Stimulated activated CD8-positive, alpha-beta memory T cell treated with anti-CD3 and anti-CD28 coated beads, Interleukin-7, amount 100 ng/mL, for 1 hour (primary cell): Measurements from ENCODE around the gene JAG1.

Experiments used
- DNase-seq, 2 donors: peaks; one replicate each; pipeline ENCODE4 v3.0.0-alpha.2; 2020; ENCODE audit warnings: low read depth in 2 of 2

JAG1 gene

DNA sequence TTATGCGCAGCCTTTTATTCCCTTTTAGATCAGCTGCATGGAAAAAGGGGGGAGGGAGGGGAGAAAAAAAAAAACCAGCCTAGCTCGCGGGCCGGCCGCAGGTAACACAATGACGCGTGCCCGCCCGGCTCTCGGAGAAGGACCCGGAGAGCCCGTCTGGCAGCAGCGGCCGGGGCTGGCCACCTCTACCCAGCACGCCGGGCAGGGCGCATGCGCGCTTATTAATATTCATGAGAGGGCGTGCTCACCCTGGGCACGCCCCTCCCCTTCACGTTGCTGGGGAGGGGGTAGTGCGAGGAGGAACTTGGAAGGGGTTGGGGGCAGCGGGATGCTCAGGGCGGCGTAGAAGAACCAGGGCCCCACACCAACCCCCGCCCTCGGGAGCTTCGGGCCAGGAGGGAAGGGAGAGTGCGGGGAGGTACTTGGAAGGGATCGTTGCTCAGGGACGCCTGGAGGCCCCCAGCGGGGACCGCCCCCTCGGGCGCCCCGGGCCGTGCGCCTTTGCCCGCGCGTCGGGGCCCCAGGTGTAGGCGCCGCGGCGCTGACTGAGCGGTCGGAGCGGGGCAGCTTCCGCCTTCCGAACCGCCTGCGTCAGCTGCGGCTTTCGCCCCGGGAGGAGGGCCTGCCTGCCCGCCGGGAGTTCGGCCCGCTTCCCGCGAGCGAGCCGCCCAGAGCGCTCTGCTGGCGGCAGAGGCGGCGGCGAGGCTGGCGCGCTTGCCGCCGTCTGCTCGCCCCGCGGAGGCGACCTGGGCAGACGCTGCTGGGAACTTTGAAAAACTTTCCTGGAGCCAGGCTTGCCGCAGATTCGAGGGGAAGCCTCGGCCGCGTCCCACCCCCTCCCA, at the start of gene JAG1:
Gene JAG1, minus strand, starts transcription at position 158 of the 842 bp plus-strand sequence. CDS start 469 bp downstream, outside the sequence.
- peak; percentile 27 to 33 for DNase-seq

DNA sequence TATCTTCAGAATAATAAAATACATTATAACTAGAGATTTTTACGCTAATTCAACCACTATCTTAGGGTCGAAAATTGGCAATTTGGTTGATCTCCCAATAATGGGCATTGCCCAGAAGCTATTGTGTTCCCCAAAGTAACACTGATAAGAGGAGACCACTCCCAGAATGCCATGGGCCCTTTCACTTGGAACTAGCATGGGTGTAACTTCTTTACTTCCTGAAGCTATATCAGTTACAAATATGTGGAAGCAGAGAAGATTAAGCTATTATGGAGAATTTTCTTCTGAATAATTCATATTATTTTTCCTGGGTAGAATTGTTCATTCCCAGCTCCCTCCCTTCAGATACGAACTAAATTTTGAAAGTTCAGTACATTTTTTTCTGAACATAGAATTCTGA, 48.2 kb upstream of the JAG1 start:
- DNase-seq: no peak

DNA sequence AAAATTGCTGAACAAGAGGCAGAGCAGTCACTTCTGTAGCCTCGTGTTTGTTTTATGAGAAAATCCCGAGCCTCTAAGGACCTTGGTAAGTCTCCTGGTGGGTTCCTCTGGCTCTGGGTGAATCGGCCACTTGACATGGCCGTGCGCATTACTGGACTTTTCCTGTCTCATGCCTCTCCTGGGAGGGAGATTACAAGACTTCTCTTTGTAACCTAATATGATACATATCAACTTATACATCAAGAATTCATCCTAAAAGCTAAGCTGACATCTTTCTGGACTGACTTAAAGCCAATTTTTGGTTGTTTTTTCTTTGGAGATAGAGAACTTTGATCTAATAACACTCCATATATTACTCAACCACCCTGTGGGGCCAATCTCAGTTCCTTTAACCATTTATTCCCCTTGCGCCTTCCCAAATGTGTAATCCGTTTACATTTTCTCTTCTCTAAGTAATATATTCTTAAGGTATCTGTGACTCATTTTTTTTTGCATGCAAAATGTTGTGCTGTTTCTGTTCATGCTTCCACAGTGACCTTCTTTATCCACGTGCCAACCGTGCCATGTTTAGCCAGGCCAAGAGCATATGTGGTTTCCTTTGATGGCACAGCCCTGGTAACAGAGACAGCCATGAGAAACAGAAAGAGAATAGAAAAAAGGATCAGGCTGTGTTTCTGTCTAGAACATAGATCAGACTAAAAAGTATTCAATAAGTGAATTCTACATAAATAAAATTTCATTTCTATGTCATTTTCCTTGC, 47.5 kb upstream of the JAG1 start:
- no peak for DNase-seq

DNA sequence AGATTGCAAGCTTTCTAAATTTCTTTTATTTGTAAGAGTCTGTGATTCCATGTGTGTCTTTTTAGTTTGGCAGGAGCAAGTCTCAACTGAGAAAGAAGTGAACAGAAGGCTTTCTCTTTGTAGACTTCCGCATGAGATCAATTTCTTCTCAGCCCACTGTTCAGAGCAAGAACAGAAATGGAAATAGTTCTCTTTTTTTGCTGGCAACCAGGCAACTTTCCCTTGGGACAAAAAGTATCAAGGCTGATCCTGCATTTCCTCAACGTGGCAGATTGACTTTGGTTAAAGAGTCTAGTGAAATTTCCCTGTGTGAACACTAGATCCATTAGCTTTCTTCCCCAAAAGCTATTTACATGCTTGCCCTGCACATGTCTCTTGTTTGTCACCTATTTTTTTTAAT, 46.8 kb upstream of the JAG1 start:
- DNase-seq: no peak

DNA sequence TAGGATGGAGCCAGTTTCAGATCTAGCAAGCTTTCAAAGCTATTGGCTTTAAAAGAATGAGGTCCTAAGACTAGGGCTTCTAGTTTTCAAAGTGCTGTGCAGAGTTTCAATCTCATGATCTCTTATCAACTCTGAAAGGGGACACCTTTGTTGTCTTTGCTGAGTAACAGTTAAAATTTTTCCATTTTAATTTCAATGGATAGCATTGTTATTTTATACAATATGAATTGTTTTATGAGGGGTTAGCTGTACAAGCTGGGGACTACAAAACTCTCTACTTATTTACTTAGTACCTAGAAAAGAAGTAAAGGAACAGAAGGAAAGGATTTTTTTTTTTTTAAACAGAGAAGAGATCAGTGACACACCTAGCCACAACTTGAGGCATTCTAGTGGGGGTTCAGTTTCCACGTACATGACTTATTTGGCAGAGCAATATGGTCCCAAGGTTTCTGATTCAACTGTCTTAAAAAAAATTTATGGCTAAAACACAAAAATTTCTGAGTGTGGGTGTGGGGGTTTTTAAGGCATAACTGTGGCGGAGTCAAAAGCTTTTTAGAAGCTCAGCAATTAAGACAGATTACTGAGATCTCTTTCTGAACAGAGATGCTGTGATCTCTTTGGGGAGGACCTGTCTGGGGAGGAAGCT, 46.1 kb upstream of the JAG1 start:
- no peak for DNase-seq

DNA sequence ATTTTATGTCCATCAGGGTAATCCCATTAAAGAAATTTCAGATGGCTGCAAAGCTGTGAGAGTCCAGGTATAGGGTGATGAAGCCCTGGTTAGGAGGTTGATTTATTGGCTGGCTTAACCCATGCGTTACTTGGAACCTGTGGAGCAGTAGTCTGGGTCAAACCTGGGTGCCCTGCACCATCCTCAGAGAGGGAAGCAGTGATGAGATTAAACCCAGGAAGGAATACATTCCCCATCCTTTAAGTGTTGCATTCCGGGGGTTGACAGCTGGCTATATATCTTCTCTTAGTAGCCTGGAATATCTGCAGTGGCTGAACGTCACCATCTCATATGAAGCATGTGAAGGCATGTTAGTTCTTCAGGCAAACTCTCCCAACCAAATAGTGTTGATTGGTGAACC, 44.9 kb upstream of the JAG1 start:
- no peak for DNase-seq

DNA sequence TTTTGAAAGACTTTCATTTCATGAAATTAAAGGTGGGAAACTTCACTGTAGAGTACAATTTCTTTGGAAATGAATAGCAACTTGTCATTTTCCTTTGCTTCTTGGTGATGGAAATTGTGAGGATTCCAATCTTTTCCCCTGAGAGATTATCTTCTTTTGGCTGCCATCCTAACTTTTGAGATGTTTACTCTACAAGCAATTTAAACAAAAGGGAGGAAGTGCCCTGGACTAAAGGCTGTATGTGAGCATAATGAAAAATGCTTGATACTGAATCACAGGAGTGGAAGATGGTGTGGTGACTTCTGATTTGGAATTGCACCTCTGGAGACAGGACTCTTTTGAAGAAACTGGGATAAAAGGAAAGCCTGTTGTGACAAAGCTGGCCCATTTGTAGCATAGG, 43.1 kb upstream of the JAG1 start:
- DNase-seq: no peak

DNA sequence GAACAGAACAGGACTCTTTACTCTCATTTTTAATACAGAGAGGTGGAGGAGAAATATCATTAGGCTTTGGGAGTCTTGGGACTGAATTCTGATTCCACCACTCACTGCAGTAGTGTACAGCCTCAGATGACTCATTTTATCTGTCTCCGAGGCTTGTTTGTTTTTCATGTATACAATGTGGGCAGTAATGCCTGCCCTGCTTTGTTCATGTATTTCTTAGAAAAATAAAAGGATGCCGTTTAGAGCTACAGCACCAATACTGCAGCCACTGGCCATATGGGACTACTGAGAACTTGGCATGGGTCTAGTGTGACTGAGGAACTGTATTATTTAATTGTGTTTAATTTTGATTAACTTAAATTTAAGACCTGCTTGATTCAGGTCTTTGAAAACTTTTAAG, 41.2 kb upstream of the JAG1 start:
- DNase-seq: no peak

DNA sequence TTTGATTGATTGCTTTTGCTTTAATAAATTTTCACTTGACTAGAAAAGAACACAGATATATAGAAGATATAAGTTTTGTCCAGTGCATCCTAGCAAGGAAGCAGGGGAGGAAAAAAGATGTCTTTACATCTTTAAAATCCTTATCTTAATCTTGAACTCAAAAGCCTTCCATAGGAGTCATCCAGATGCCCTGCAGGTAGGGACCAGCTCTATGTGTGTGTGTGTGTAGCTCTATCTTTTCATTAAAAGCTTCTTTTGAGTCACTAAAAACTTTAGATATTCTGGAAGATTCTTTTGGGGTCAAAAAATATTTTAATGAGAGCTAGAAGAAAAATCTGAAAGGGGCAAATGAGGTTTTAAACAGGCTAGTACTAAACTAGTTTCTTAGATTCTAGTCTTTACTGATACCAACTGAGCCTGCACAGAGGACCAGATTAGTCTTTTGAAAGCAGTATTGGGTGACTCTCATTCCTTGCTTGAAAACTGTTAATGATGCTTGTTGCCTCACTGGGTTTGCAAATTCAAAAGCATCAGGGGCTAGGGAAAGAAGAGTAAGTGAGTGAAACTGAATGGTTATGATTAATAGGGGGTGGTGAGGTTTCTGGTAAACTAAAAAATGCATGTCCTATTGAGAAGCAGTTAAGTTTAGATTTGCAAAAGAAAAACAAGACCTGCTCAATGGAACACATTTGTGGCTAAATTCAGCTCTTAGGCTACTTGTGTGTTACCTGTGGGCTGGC, 40.6 kb upstream of the JAG1 start:
- DNase-seq: no peak

DNA sequence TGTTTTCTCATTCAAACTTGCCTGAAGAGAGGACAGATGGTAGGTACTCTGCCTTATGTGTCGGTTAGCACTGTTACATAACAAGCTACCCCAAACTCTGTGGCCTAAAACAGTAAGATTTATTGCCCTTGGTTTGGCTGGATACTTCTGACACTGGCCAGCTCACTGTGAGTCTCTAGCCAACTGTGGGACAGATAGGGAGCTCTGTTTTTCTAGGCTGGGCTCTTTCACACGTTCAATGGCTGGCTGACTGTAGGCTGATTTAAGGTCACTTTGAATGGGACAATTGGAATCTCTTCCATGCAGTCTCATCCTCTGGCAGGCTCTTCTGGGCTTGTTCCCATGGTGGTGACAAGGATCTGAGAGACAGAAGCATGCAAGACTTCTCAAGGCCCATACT, 39.4 kb upstream of the JAG1 start:
- DNase-seq: no peak

DNA sequence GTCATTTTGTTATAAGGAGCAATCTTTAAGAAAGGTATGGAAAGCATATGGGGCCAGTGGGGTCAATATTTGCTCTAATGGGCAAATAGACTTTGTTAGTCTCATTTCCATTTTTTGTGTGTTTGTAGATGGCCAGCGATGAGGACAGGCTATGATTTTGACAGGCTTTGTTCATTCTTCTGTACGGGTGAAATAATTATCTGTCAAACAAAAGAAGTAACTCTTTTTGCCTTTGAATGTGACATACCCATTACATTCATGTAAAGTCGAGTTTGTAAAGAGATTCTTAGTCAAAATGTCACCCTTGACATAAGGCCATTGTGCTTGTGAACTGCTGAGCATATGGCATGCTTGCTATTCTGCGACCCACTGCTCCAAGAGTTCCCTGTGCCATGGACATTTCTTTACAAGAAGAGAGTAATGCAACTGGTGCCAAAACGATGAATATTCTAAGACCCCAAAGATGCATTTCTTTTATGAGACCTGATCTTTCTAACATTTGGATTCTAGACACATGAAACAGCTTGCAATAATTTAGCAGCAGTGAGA, 38.2 kb upstream of the JAG1 start:
- DNase-seq: no peak

DNA sequence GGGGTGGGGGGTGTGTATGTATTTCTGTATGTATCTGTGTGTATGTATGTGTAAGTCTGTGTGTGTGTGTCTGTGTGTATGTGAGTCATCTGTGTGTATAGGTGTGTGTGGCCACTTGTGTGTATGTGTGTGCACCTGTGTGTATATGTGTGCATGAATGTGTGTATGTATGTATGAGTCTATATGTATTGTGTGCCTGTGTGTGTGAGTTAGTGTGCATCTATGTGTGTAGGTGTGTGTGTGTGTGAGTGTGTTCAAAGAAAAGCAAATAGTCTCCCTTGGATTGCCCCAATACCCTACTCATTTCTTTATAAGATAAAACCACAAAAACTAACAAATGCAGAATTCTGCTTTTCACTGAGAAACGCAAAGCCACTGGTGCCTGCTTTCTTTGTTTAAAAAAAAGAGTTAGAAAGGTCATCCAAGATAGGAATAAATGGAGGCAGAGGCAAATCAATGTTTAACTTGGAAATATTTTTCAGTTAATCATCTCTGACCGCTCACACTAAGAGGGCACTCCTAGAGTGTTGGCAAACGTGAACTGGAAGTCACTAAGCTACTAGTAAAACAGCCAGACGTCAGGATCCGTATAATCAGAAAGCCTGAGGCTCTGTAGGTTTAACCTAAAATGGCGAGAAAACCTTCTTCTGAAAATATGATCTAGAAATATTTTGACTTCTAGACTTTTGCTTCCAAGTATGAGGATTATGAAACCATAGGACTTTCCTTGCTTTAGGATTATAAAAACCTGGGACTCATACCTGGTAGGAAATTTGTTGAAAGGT, 37.4 kb upstream of the JAG1 start:
- DNase-seq: no peak

DNA sequence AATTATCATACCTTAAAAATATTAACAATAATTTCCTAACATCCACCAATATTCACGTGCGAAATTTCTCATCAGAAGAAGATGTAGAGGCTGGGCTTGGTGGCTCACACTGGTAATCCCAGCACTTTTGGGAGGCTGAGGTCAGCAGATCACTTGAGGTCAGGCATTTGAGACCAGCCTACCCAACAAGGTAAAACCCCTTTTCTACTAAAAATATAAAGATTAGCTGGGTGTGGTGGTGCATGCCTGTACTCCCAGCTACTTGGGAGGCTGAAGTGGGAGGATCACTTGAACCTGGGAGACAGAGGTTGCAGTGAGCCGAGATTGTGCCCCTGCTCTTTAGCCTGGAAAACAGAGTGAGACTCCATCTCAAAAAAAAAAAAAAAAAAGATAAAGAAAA, 36.1 kb upstream of the JAG1 start:
- no peak for DNase-seq

DNA sequence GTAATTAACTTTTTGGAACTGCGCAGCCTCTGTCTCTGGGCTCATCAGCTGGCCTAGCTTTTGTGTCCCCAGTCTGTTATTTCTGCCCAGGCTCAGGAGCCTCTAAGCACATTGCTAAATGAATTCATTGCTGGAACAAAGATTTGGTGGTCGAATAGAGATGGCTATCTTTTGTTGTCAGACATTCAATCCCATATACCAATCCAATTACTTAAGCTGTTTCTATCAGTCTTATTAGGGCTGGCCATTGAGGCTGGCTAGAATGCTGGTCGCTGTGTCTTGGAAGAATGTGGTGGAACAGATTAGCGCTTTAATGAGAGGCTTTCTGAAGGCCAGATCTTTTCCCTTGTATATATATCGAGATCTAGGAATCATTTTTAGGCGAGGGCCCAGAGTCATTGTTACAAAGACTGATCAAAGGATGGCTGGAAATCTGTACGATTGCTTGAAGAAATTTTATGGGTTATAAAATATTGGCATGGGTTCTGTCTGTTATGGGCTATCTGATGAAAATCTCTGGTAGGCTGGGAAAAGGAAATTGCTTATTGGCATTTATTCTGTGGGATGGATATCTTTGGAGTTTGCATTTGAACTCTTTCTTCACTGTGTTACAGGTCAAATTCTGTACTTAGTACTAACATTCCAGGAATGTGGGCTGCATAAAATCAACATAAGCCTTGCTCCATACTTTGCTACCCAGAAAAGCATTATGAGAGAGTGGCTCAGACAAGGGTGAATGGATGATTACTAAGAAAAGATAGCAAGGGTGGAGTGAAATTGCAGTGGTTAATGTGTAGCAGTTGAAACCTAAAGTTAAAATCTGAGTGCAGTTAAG, 34.8 kb upstream of the JAG1 start:
- DNase-seq: no peak

DNA sequence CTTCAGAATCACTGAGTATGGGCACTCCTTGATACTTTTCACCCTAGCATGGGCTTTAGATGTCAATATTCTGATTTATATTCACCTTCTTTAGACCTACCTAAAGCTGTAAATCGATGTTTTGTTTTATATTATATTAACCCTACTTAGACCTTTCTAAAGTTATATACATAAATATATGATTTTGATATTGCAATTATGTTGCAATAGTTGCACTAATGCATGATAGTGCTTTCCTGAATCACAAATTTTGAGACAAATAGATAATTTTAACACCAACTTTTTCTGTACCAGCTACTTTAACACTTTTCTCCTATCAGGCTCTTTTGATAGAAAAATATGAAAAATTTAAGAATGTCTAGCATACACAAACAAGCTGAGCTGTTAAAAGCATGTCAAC, 34.0 kb upstream of the JAG1 start:
- DNase-seq: no peak

DNA sequence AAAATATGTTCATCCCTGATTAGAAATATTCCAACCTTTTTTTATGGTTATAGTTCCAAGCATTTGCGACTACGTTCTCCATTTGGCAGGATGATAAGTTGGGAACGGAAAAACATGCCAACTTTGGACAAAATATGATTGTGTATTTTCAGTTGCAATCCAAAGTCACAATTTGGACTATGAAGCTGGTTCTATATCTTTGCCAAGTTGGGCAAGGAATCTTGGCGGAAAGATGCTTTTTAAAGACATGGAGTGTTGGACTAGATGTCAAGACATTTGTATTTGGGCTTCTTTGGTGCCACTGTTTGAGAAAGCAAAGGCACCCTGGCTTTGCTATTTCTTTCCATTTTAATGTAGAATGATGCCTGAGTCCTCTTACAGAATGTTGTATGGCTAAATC, 33.3 kb upstream of the JAG1 start:
- no peak for DNase-seq

DNA sequence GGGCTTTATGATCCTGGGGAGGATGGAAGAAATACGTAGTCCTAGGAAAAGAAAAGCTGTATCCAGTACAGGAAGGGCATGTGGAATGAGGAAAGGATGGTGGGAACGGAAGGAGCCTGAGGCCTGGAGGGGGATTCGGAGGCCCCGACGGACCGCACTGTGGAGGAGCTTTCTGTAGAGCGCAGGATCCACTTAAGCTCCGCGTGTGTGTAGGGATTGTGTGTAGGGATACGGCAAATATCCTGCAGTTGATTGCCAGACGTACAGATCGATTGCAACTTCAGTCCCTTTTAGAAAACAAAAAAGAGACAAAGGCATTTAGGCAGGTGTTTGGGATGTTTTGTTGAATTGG, 32.6 kb upstream of the JAG1 start:
- no peak for DNase-seq

DNA sequence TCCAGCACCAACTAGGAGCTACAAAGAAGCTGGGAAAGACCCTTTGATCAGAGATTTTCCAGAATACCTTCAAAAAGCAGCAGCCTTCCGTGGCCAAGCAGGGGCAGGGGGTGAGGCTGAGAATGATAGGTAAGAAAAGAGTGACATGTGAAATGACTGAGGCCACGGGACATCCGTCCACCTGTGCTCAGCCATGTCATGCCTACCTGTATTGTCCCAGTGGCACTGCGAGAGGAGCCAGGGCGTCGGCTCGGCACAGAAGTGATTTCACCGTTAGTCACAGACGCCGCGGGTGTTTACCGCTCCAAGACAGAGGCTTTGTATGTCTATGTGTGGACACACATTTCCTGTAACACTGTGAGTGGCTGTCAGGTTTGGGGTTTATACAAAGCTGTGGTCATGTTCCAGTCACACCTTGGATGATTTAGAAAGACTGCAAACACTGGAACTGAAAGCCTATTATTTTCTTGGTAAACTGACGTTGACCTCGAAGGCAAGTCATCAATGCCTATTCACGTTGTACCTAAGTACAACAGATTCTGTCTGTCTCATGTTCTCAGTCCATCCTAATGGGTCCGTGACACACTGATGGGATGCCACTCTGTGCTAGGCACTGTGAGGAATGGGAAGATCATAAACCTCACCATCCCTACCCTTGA, 32.1 kb upstream of the JAG1 start:
- DNase-seq: no peak

DNA sequence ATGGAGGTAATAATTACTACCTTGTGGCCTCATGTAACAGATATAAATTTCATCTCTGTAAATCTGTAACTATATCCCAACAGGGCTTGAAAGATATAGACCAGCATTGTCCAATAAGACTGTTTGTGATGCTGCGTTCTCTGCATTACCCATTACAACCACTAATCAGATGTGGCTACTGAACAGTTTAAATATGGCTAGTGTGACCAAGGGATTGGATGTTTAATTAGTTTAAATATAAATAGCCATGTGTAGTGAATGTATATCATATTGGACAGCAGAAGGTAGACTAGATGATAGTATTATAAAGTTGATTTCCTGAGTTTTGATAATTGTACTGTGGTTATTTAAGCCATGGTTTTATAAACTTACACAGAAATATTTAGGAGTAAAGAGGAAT, 27.8 kb upstream of the JAG1 start:
- DNase-seq: no peak

DNA sequence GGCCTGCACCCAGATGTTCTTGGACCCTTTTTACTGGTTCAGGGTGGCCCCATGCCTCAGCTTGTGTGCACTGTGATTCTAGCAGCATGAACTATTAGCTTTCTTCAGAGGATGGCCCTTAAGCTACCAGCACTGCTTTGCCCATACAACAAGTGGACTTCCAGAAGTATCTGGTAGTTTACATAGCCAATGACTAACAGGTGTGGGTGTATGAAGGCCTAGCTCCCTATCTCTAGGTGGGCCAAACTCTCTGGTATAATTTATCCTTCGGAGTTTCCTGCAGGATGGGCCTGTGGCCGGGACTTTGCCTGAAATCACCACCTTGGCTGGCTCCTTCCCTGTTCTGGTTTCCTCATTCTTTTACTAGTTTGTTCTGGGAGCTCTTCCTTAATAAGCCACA, 26.1 kb upstream of the JAG1 start:
- DNase-seq: no peak
